ENCODE data around the gene ABHD16A.

DNA sequence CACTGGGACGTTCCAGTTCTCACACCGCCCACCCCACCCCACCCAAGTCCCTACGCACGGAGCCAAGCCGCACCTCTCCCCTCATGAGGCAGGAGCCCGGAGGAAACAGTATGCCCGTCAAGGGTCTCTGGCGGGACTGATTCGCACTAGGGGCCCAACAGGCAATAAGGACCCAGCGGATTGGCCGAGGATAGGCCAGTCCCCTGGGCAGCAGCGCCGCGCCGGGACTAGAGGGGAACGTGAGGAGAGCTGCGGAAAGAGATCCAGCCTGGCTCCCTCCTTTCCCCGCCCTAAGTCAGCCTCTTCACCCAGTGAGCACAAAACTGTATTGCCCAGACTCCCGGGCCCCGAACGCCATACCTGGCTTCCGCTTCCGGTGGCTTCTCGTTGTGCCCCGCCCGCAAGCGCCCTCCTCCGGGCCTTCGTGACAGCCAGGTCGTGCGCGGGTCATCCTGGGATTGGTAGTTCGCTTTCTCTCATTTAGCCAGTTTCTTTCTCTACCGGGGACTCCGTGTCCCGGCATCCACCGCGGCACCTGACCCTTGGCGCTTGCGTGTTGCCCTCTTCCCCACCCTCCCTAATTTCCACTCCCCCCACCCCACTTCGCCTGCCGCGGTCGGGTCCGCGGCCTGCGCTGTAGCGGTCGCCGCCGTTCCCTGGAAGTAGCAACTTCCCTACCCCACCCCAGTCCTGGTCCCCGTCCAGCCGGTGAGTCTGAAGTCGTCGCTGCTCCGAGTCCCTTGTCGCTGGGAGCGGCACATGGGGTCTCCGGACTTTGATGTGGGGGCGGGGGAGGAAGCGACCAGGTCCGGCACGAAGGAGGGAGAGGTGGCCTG is 37.4 kb downstream of the ABHD16A start, which contains the start of gene CSNK2B:
- peak; percentile 17 for TF ChIP-seq CTCF (IDR thresholded peaks at IDR 0.05; ENCODE audit: poor library complexity, severe bottlenecking)
- TF ChIP-seq EZH2 (IDR thresholded peaks at IDR 0.05; ENCODE audit: borderline replicate concordance, insufficient read depth, low read length, poor library complexity, severe bottlenecking), result no peak
- peak; percentile 53 for TF ChIP-seq MXI1 (conservative IDR thresholded peaks at IDR 0.05; ENCODE audit: poor library complexity, severe bottlenecking)

All from neural cell (in vitro differentiated cells).